HCT116 (cell line): ENCODE data around the gene ERC2. TPM values are rescaled to one million over a fixed set of nuclear protein-coding genes. Genes with fewer than 3 reads are reported as not detected.

Experiments
- ATAC-seq: fragments of 200-7000 bp; cut with Tn5 transposase; 2 replicates; pipeline ENCODE4 v1.9.1; 2020; ENCODE audit warnings: mild to moderate bottlenecking, moderate library complexity
- BruUV-seq: library from RNA; stranded (reverse); fragments of 400-500 nt; replicated peaks from 2 replicates; lab custom pipeline; 2021; lab: Mats Ljungman, UMichigan
- CTCF ChIA-PET: fragments of 300-600 bp; sonication (Branson Sonifier 250); formaldehyde crosslinking; loops from one replicate; lab custom pipeline; 2021; ENCODE audit warnings: antibody characterized with exemption; lab: Charles Lee
- POLR2A ChIA-PET: fragments of 300-600, 350-600 bp; sonication (Branson Sonifier 250); formaldehyde crosslinking; loops from one replicate; lab custom pipeline; 2021; ENCODE audit warnings: antibody characterized with exemption; lab: Charles Lee
- RAD21 ChIA-PET, 2 experiments: fragments of 300-600 bp; sonication (Branson Sonifier 250); formaldehyde crosslinking; loops; one replicate each; lab custom pipeline; 2023; ENCODE audit warnings: low total read pairs in 2 of 2; ENCODE audit not compliant: uncharacterized antibody in 2 of 2, unreplicated experiment in 2 of 2, low non-redundant PET in 1 of 2; lab: Charles Lee
- DNase-seq: peaks from one replicate; pipeline ENCODE4 v3.0.0-alpha.2; 2010; ENCODE audit warnings: low read depth, low spot score
- H2AFZ ChIP-seq: fragments of 200-600 bp; shearing (Covaris generic), sonication (generic); 2 replicates; pipeline ENCODE4 v1.6.1; 2017; ENCODE audit warnings: low read depth, mixed run types, mixed read lengths, antibody characterized with exemption, low read length; ENCODE audit not compliant: poor library complexity, severe bottlenecking
- H3K27ac ChIP-seq: 2 replicates; pipeline ENCODE4 v1.5.1; 2012; ENCODE audit warnings: low read depth, low read length
- H3K27me3 ChIP-seq: fragments of 200-600 bp; sonication (generic); 2 replicates; pipeline ENCODE4 v1.6.1; 2016; ENCODE audit warnings: mixed run types, low read length, mixed read lengths; ENCODE audit not compliant: insufficient read depth
- H3K36me3 ChIP-seq, 2 experiments: fragments of 200-500 bp in 1 of 2; fragments of 200-600 bp in 1 of 2; sonication (Bioruptor generic) in 1 of 2; sonication (generic) in 1 of 2; 2 replicates each; pipeline versions ENCODE4 v1.5.1 to v1.6.1; 2014 to 2016; ENCODE audit warnings: low read length in 2 of 2, inconsistent platforms in 1 of 2, mixed read lengths in 1 of 2, mixed run types in 1 of 2; ENCODE audit not compliant: insufficient read depth in 2 of 2, control insufficient read depth in 1 of 2
- H3K4me1 ChIP-seq, 2 experiments: fragments of 200-600 bp in 1 of 2; sonication (generic) in 1 of 2; 2 replicates each; pipeline versions ENCODE4 v1.5.1 to v1.6.1; 2012 to 2017; ENCODE audit warnings: low read length in 2 of 2, inconsistent platforms in 1 of 2, mild to moderate bottlenecking in 1 of 2, mixed read lengths in 1 of 2, mixed run types in 1 of 2, moderate library complexity in 1 of 2; ENCODE audit not compliant: insufficient read depth in 2 of 2, control insufficient read depth in 1 of 2
- H3K4me2 ChIP-seq: fragments of 200-600 bp; sonication (generic); 2 replicates; pipeline ENCODE4 v1.6.1; 2017; ENCODE audit warnings: mixed run types, low read length, mixed read lengths
- H3K4me3 ChIP-seq, 2 experiments: fragments of 200-600 bp in 1 of 2; sonication (generic) in 1 of 2; replicated peaks in 1 of 2; 2 replicates each; pipeline ENCODE4 v1.5.1; 2011 to 2016; ENCODE audit warnings: low read length in 2 of 2, control low read depth in 1 of 2, low read depth in 1 of 2, mild to moderate bottlenecking in 1 of 2, mixed read lengths in 1 of 2, mixed run types in 1 of 2
- H3K79me2 ChIP-seq: fragments of 200-600 bp; sonication (generic); 2 replicates; pipeline ENCODE4 v1.6.1; 2017; ENCODE audit warnings: mild to moderate bottlenecking, mixed run types, low read length, moderate library complexity, mixed read lengths; ENCODE audit not compliant: insufficient read depth
- H3K9ac ChIP-seq: fragments of 200-600 bp; sonication (generic); 2 replicates; pipeline ENCODE4 v1.6.1; 2016; ENCODE audit warnings: low read length, mixed read lengths
- H3K9me2 ChIP-seq: fragments of 200-600 bp; sonication (generic), shearing (Covaris generic); 2 replicates; pipeline ENCODE4 v1.6.1; 2017; ENCODE audit warnings: mixed run types, mild to moderate bottlenecking, moderate library complexity; ENCODE audit not compliant: insufficient read depth
- H3K9me3 ChIP-seq, 2 experiments: fragments of 200-500 bp in 1 of 2; fragments of 200-600 bp in 1 of 2; sonication (Bioruptor generic) in 1 of 2; sonication (generic) in 1 of 2; 2 replicates each; pipeline ENCODE4 v1.6.1; 2014 to 2017; ENCODE audit warnings: low read length in 2 of 2, mixed read lengths in 2 of 2, inconsistent platforms in 1 of 2, low read depth in 1 of 2, mild to moderate bottlenecking in 1 of 2, mixed run types in 1 of 2, moderate library complexity in 1 of 2; ENCODE audit not compliant: control insufficient read depth in 1 of 2, insufficient read depth in 1 of 2
- H4K20me1 ChIP-seq: fragments of 200-600 bp; sonication (generic), shearing (Covaris generic); 2 replicates; pipeline ENCODE4 v1.6.1; 2017; ENCODE audit warnings: mixed run types, mild to moderate bottlenecking, moderate library complexity; ENCODE audit not compliant: insufficient read depth
- CEBPB ChIP-seq: IDR thresholded peaks from 2 replicates; pipeline ENCODE4 v1.6.1; 2012; ENCODE audit warnings: low read depth
- EGR1 ChIP-seq: IDR thresholded peaks from 2 replicates; pipeline ENCODE4 v1.6.1; 2012; ENCODE audit warnings: low read depth
- EZH2 ChIP-seq: fragments of 200-600 bp; sonication (generic); IDR thresholded peaks from 2 replicates; pipeline ENCODE4 v1.6.1; 2017; ENCODE audit warnings: antibody characterized with exemption, mixed run types
- EZH2phosphoT487 ChIP-seq: fragments of 200-600 bp; IDR thresholded peaks from 2 replicates; pipeline ENCODE4 v1.6.1; 2018; ENCODE audit warnings: antibody characterized with exemption, borderline replicate concordance
- FOSL1 ChIP-seq: IDR thresholded peaks from 2 replicates; pipeline ENCODE4 v1.6.1; 2012; ENCODE audit warnings: low read depth
- JUND ChIP-seq: IDR thresholded peaks from 2 replicates; pipeline ENCODE4 v1.6.1; 2012
- POLR2A ChIP-seq: IDR thresholded peaks from 2 replicates; pipeline ENCODE4 v1.7.0; 2011; ENCODE audit warnings: borderline replicate concordance; ENCODE audit not compliant: insufficient read depth, insufficient read length; ENCODE audit errors: extremely low read depth
- POLR2AphosphoS5 ChIP-seq: IDR thresholded peaks from 2 replicates; pipeline ENCODE4 v1.6.1; 2011; ENCODE audit warnings: mild to moderate bottlenecking, low read depth, low read length, moderate library complexity
- RAD21 ChIP-seq: IDR thresholded peaks from 2 replicates; pipeline ENCODE4 v1.6.1; 2012; ENCODE audit warnings: low read depth, mild to moderate bottlenecking
- SP1 ChIP-seq: IDR thresholded peaks from 2 replicates; pipeline ENCODE4 v1.6.1; 2012; ENCODE audit warnings: low read depth
- SRF ChIP-seq: IDR thresholded peaks from 2 replicates; pipeline ENCODE4 v1.6.1; 2012; ENCODE audit warnings: low read depth
- TCF7L2 ChIP-seq: IDR thresholded peaks from 2 replicates; pipeline ENCODE4 v1.7.0; 2011; ENCODE audit warnings: borderline replicate concordance, inconsistent platforms; ENCODE audit not compliant: insufficient read depth, insufficient read length; ENCODE audit errors: extremely low read depth
- ZFX ChIP-seq: fragments of 450-650 bp; IDR thresholded peaks from 2 replicates; pipeline ENCODE4 v1.6.1; 2017
- ZNF274 ChIP-seq: fragments of 200-500 bp; sonication (Bioruptor generic); IDR thresholded peaks from 2 replicates; pipeline ENCODE4 v1.6.1; 2014; ENCODE audit warnings: mild to moderate bottlenecking, low read depth, low read length, inconsistent platforms
- intact Hi-C: fragments of 100-400 bp; cut with micrococcal nuclease; formaldehyde crosslinking; loops from 2 replicates; pipeline ENCODE4 v1.10.0; 2022
- total RNA-seq: library from RNA; stranded (reverse); gene quantifications from one replicate; pipeline ENCODE4 v1.2.1, GENCODE V29; 2021; ENCODE audit not compliant: unreplicated experiment
- TF ChIP-seq, protein P1 (sequence below): IDR thresholded peaks from 2 replicates; pipeline ENCODE4 v1.6.1; 2012
- TF ChIP-seq, protein P2 (sequence below): IDR thresholded peaks from 2 replicates; pipeline ENCODE4 v1.6.1; 2012; ENCODE audit warnings: low read depth
- TF ChIP-seq, protein P3 (sequence below): IDR thresholded peaks from 2 replicates; pipeline ENCODE4 v1.6.1; 2011; ENCODE audit warnings: mild to moderate bottlenecking, low read length, moderate library complexity; ENCODE audit not compliant: insufficient replicate concordance; ENCODE audit errors: extremely low read depth

ERC2 gene
- total RNA-seq, 1 experiment from 2014 or later, result not detected

DNA sequence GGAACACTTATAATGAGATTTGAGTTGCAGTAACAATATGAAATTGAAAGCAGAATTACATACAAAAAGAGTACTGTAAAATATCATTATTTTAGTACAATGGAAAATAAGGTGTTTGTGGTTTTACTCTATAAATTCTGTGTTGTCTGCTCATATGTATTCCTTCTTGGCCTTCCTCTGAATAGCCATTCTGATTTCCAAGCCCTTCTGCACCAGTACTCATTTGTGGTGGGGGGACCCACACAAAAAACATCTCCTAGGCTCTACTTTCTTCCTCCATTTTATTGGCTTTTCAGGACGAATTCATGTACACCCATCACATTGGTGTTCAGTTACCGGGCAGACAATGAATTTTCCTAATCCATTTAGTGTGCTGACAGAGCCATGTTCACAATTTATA lies 338.2 kb downstream of the ERC2 start:
- Histone ChIP-seq H3K4me1 (peaks cover 4 to 8% of the 10 kb centered on the region in 2 experiments; a peak in 3 of 4 replicates), H3K9ac (no peak overlapping the region), H3K27ac (no peak overlapping the region)
- POLR2A ChIA-PET, result no interaction called here
- TF ChIP-seq FOSL1 (no peak), ZNF274 (no peak), POLR2AphosphoS5 (no peak), TCF7L2 (no peak)
- TF ChIP-seq, protein P1, sequence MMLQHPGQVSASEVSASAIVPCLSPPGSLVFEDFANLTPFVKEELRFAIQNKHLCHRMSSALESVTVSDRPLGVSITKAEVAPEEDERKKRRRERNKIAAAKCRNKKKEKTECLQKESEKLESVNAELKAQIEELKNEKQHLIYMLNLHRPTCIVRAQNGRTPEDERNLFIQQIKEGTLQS, result no peak
- TF ChIP-seq, all 23 proteins: peak for 0
- no peak for DNase-seq
- no peak overlapping the region for H3K4me3 ChIP-seq
- no peaks in the 10 kb centered on the region for H4K20me1 ChIP-seq
- ChIA-PET CTCF (no interaction called here), RAD21 (no interaction called here)
- intact Hi-C loops, result no loop called here
- no peaks in the 10 kb centered on the region for H3K9me2 ChIP-seq
- ATAC-seq, result no peak
- no peaks in the 10 kb centered on the region for H3K9me3 ChIP-seq
- BruUV-seq, result no TSS peak
- no peaks in the 10 kb centered on the region for H3K36me3 ChIP-seq
- peaks cover 6% of the 10 kb centered on the region; the same call in 1 of the 2 replicates for H3K27me3 ChIP-seq
- no peaks in the 10 kb centered on the region for H3K79me2 ChIP-seq
- H2AFZ ChIP-seq, result no peak overlapping the region
- no peak overlapping the region for H3K4me2 ChIP-seq

DNA sequence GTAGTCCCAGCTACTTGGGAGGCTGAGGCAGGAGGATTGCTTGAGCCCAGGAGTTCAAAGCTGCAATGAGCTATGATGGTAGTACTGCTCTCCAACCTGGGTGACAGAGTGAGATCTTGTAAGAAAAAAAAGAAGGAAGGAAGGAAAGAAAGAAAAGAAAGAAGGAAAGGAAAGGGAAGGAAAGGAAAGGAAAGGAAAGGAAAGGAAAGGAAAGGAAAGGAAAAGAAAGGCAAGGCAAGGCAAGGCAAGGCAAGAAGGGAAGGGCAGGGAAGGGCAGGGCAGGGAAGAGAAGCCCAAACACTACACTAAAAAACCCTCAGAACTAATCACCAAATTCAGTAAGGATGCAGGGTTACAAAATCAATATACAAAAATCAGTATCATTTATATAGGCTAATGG lies 341.6 kb downstream of the ERC2 start:
- no peak overlapping the region for H2AFZ ChIP-seq
- RAD21 ChIA-PET, result no interaction called here
- DNase-seq (no peak), ATAC-seq (no peak)
- no TSS peak for BruUV-seq
- no peak overlapping the region for H3K4me3 ChIP-seq
- no peaks in the 10 kb centered on the region for H3K9me2 ChIP-seq
- no peak overlapping the region for H3K27ac ChIP-seq
- no peaks in the 10 kb centered on the region for H3K36me3 ChIP-seq
- H3K9ac ChIP-seq, result no peak overlapping the region
- no peaks in the 10 kb centered on the region for H3K79me2 ChIP-seq
- no peaks in the 10 kb centered on the region for H3K9me3 ChIP-seq
- no peaks in the 10 kb centered on the region for H4K20me1 ChIP-seq
- CTCF ChIA-PET, result no interaction called here
- H3K27me3 ChIP-seq, result no peaks in the 10 kb centered on the region; the same call in 1 of the 2 replicates
- no peaks in the 10 kb centered on the region for H3K4me1 ChIP-seq
- no peak overlapping the region for H3K4me2 ChIP-seq
- POLR2A ChIA-PET, result no interaction called here
- intact Hi-C loops, result no loop called here
- TF ChIP-seq SRF, result no peak
- TF ChIP-seq EZH2, result no peak
- TF ChIP-seq, protein P2, sequence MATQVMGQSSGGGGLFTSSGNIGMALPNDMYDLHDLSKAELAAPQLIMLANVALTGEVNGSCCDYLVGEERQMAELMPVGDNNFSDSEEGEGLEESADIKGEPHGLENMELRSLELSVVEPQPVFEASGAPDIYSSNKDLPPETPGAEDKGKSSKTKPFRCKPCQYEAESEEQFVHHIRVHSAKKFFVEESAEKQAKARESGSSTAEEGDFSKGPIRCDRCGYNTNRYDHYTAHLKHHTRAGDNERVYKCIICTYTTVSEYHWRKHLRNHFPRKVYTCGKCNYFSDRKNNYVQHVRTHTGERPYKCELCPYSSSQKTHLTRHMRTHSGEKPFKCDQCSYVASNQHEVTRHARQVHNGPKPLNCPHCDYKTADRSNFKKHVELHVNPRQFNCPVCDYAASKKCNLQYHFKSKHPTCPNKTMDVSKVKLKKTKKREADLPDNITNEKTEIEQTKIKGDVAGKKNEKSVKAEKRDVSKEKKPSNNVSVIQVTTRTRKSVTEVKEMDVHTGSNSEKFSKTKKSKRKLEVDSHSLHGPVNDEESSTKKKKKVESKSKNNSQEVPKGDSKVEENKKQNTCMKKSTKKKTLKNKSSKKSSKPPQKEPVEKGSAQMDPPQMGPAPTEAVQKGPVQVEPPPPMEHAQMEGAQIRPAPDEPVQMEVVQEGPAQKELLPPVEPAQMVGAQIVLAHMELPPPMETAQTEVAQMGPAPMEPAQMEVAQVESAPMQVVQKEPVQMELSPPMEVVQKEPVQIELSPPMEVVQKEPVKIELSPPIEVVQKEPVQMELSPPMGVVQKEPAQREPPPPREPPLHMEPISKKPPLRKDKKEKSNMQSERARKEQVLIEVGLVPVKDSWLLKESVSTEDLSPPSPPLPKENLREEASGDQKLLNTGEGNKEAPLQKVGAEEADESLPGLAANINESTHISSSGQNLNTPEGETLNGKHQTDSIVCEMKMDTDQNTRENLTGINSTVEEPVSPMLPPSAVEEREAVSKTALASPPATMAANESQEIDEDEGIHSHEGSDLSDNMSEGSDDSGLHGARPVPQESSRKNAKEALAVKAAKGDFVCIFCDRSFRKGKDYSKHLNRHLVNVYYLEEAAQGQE, result no peak
- TF ChIP-seq EZH2phosphoT487, result no peak
- TF ChIP-seq CEBPB, result no peak
- no peak for TF ChIP-seq RAD21
- no peak for TF ChIP-seq ZFX
- no peak for TF ChIP-seq ZNF274
- TF ChIP-seq JUND, result no peak
- TF ChIP-seq FOSL1, result no peak
- TF ChIP-seq SP1, result no peak
- no peak for TF ChIP-seq POLR2A
- TF ChIP-seq, protein P3, sequence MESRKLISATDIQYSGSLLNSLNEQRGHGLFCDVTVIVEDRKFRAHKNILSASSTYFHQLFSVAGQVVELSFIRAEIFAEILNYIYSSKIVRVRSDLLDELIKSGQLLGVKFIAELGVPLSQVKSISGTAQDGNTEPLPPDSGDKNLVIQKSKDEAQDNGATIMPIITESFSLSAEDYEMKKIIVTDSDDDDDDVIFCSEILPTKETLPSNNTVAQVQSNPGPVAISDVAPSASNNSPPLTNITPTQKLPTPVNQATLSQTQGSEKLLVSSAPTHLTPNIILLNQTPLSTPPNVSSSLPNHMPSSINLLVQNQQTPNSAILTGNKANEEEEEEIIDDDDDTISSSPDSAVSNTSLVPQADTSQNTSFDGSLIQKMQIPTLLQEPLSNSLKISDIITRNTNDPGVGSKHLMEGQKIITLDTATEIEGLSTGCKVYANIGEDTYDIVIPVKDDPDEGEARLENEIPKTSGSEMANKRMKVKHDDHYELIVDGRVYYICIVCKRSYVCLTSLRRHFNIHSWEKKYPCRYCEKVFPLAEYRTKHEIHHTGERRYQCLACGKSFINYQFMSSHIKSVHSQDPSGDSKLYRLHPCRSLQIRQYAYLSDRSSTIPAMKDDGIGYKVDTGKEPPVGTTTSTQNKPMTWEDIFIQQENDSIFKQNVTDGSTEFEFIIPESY, result no peak
- no peak for TF ChIP-seq EGR1
- TF ChIP-seq TCF7L2, result no peak
